ENCODE measurements around the gene IL13. TPM values are rescaled to one million over a fixed set of nuclear protein-coding genes. Genes with fewer than 3 reads are reported as not detected.

IL13 gene
- total RNA-seq, 2 donors from 2014 or later, result not detected

- TF ChIP-seq CTCF (conservative IDR thresholded peaks at IDR 0.05), result no peak
- Mint-ChIP-seq H3K9me3 (no peaks in the 10 kb centered on the region), H3K27ac (no peak overlapping the region), H3K27me3 (ENCODE audit: insufficient read depth) (no peaks in the 10 kb centered on the region), H3K36me3 (ENCODE audit: low read depth) (no peaks in the 10 kb centered on the region), H3K4me1 (peaks cover under 1% of the 10 kb centered on the region), H3K4me3 (no peak overlapping the region)
- no peak overlapping the region for H3K27ac ChIP-seq (ENCODE audit: low read depth, low read length)
- H3K4me1 ChIP-seq (ENCODE audit: control insufficient read depth, insufficient read depth, low read length), result no peaks in the 10 kb centered on the region
- no peak for DNase-seq
- WGBS, 2 experiments (ENCODE audit: insufficient coverage in 1 of 2, insufficient read length in 1 of 2), result 91 to 94% methylated on average over 7 to 12 of the region's 12 CpGs
- H3K36me3 ChIP-seq (ENCODE audit: control insufficient read depth, insufficient read depth, low read length), result no peaks in the 10 kb centered on the region
- no peaks in the 10 kb centered on the region for H3K9me3 ChIP-seq (ENCODE audit: control insufficient read depth, low read length)
- H3K27me3 ChIP-seq (ENCODE audit: control insufficient read depth, insufficient read depth, low read length, poor library complexity, severe bottlenecking), result no peaks in the 10 kb centered on the region
- no peak overlapping the region for H3K9ac ChIP-seq (ENCODE audit: extremely low read depth, low read length, poor library complexity, severe bottlenecking)
- no peak overlapping the region for H3K4me3 ChIP-seq (ENCODE audit: low read length)
Observed at GRCh38 chr5:132684922-132685720, 27.1 kb downstream of the IL13 start.

- no peak overlapping the region for H3K4me3 ChIP-seq (ENCODE audit: low read length)
- H3K4me1 ChIP-seq (ENCODE audit: control insufficient read depth, insufficient read depth, low read length), result no peaks in the 10 kb centered on the region
- H3K9me3 Mint-ChIP-seq, result no peaks in the 10 kb centered on the region
- no peaks in the 10 kb centered on the region for H3K36me3 Mint-ChIP-seq (ENCODE audit: low read depth)
- 96 to 100% methylated on average over 1 to 3 of the region's 3 CpGs for WGBS, 2 experiments (ENCODE audit: insufficient coverage in 1 of 2, insufficient read length in 1 of 2)
- no peak for DNase-seq
- H3K4me3 Mint-ChIP-seq, result no peak overlapping the region
- no peak for TF ChIP-seq CTCF (conservative IDR thresholded peaks at IDR 0.05)
- no peak overlapping the region for H3K9ac ChIP-seq (ENCODE audit: extremely low read depth, low read length, poor library complexity, severe bottlenecking)
- no peak overlapping the region for H3K27ac ChIP-seq (ENCODE audit: low read depth, low read length)
- H3K36me3 ChIP-seq (ENCODE audit: control insufficient read depth, insufficient read depth, low read length), result no peaks in the 10 kb centered on the region
- no peaks in the 10 kb centered on the region for H3K27me3 Mint-ChIP-seq (ENCODE audit: insufficient read depth)
- H3K27me3 ChIP-seq (ENCODE audit: control insufficient read depth, insufficient read depth, low read length, poor library complexity, severe bottlenecking), result no peaks in the 10 kb centered on the region
- H3K9me3 ChIP-seq (ENCODE audit: control insufficient read depth, low read length), result no peaks in the 10 kb centered on the region
- H3K4me1 Mint-ChIP-seq, result no peaks in the 10 kb centered on the region
- no peak overlapping the region for H3K27ac Mint-ChIP-seq
Observed at GRCh38 chr5:132686193-132686592, 28.2 kb downstream of the IL13 start.

- Histone ChIP-seq H3K27ac (ENCODE audit: low read depth, low read length) (no peak overlapping the region), H3K36me3 (ENCODE audit: control insufficient read depth, insufficient read depth, low read length) (no peaks in the 10 kb centered on the region), H3K4me1 (ENCODE audit: control insufficient read depth, insufficient read depth, low read length) (no peaks in the 10 kb centered on the region), H3K27me3 (ENCODE audit: control insufficient read depth, insufficient read depth, low read length, poor library complexity, severe bottlenecking) (no peaks in the 10 kb centered on the region), H3K4me3 (ENCODE audit: low read length) (no peak overlapping the region), H3K9me3 (ENCODE audit: control insufficient read depth, low read length) (no peaks in the 10 kb centered on the region), H3K9ac (ENCODE audit: extremely low read depth, low read length, poor library complexity, severe bottlenecking) (no peak overlapping the region)
- Mint-ChIP-seq H3K4me1 (no peaks in the 10 kb centered on the region), H3K4me3 (no peak overlapping the region), H3K27ac (no peak overlapping the region), H3K36me3 (ENCODE audit: low read depth) (peaks cover 3% of the 10 kb centered on the region), H3K27me3 (ENCODE audit: insufficient read depth) (no peaks in the 10 kb centered on the region), H3K9me3 (no peaks in the 10 kb centered on the region)
- TF ChIP-seq CTCF (conservative IDR thresholded peaks at IDR 0.05), result no peak
- no peak for DNase-seq
- WGBS, 2 experiments (ENCODE audit: insufficient coverage in 1 of 2, insufficient read length in 1 of 2), result 86 to 93% methylated on average over 1 to 5 of the region's 5 CpGs
Observed at GRCh38 chr5:132687995-132688394, 30.0 kb downstream of the IL13 start.
